H9 (cell line): Measurements from ENCODE around the gene ANO6. TPM values are rescaled to one million over a fixed set of nuclear protein-coding genes. Genes with fewer than 3 reads are reported as not detected.

Experiments used
- DNase-seq: peaks from one replicate; pipeline ENCODE4 v3.0.0-alpha.2; 2017
- H2AFZ ChIP-seq: one replicate; pipeline ENCODE4 v1.6.1; 2013; ENCODE audit warnings: mild to moderate bottlenecking, low read length, control low read depth, moderate library complexity
- H2AK5ac ChIP-seq: 2 replicates; pipeline ENCODE4 v1.6.1; 2013; ENCODE audit warnings: low read length, control low read depth, mixed read lengths; ENCODE audit not compliant: insufficient read length
- H2BK120ac ChIP-seq: one replicate; pipeline ENCODE4 v1.6.1; 2013; ENCODE audit warnings: low read depth, mild to moderate bottlenecking, low read length, control low read depth, inconsistent platforms; ENCODE audit not compliant: poor library complexity, severe bottlenecking
- H2BK12ac ChIP-seq: 2 replicates; pipeline ENCODE4 v1.6.1; 2013; ENCODE audit warnings: low read length, control low read depth, mixed read lengths, low read depth; ENCODE audit not compliant: insufficient read length
- H2BK15ac ChIP-seq: 2 replicates; pipeline ENCODE4 v1.6.1; 2013; ENCODE audit warnings: low read depth, low read length, control low read depth
- H2BK20ac ChIP-seq: one replicate; pipeline ENCODE4 v1.6.1; 2013; ENCODE audit warnings: low read depth, mild to moderate bottlenecking, low read length, control low read depth, inconsistent platforms; ENCODE audit not compliant: poor library complexity, severe bottlenecking
- H2BK5ac ChIP-seq: 2 replicates; pipeline ENCODE4 v1.6.1; 2013; ENCODE audit warnings: low read length, control low read depth, mixed read lengths; ENCODE audit not compliant: insufficient read length
- H3K14ac ChIP-seq: 2 replicates; pipeline ENCODE4 v1.6.1; 2013; ENCODE audit warnings: low read length, control low read depth; ENCODE audit not compliant: insufficient read depth
- H3K18ac ChIP-seq: 2 replicates; pipeline ENCODE4 v1.6.1; 2013; ENCODE audit warnings: low read depth, mild to moderate bottlenecking, mixed read lengths, low read length, control low read depth; ENCODE audit not compliant: insufficient read length
- H3K23ac ChIP-seq: 2 replicates; pipeline ENCODE4 v1.6.1; 2013; ENCODE audit warnings: low read length, control low read depth, mixed read lengths, low read depth; ENCODE audit not compliant: insufficient read length
- H3K23me2 ChIP-seq: 2 replicates; pipeline ENCODE4 v1.6.1; 2013; ENCODE audit warnings: low read depth, mild to moderate bottlenecking, mixed read lengths, low read length, control low read depth; ENCODE audit not compliant: insufficient read length, poor library complexity, severe bottlenecking
- H3K27ac ChIP-seq: 2 replicates; pipeline ENCODE4 v1.5.1; 2013; ENCODE audit warnings: low read length, control low read depth, mixed read lengths, low read depth; ENCODE audit not compliant: insufficient read length
- H3K27me3 ChIP-seq: 2 replicates; pipeline ENCODE4 v1.6.1; 2013; ENCODE audit warnings: low read length, control low read depth, inconsistent platforms; ENCODE audit not compliant: insufficient read depth
- H3K4ac ChIP-seq: 2 replicates; pipeline ENCODE4 v1.6.1; 2013; ENCODE audit warnings: low read depth, mild to moderate bottlenecking, control low read depth, inconsistent platforms, low read length, moderate library complexity
- H3K4me1 ChIP-seq: 2 replicates; pipeline ENCODE4 v1.6.1; 2013; ENCODE audit warnings: low read length, control low read depth, inconsistent platforms; ENCODE audit not compliant: insufficient read depth
- H3K4me2 ChIP-seq: 2 replicates; pipeline ENCODE4 v1.6.1; 2013; ENCODE audit warnings: low read length, control low read depth, mixed read lengths; ENCODE audit not compliant: insufficient read length, insufficient read depth
- H3K56ac ChIP-seq: 2 replicates; pipeline ENCODE4 v1.6.1; 2013; ENCODE audit warnings: low read depth, mild to moderate bottlenecking, mixed read lengths, low read length, control low read depth; ENCODE audit not compliant: insufficient read length
- H3K79me1 ChIP-seq: 2 replicates; pipeline ENCODE4 v1.6.1; 2013; ENCODE audit warnings: low read depth, mild to moderate bottlenecking, moderate library complexity, low read length, control low read depth, inconsistent platforms; ENCODE audit not compliant: insufficient read depth, poor library complexity, severe bottlenecking
- H3K79me2 ChIP-seq: 2 replicates; pipeline ENCODE4 v1.6.1; 2013; ENCODE audit warnings: low read length, control low read depth, inconsistent platforms; ENCODE audit not compliant: insufficient read depth
- H3K9ac ChIP-seq: 2 replicates; pipeline ENCODE4 v1.6.1; 2013; ENCODE audit warnings: low read length, control low read depth, mixed read lengths; ENCODE audit not compliant: insufficient read length; ENCODE audit errors: extremely low read depth
- H3K9me3 ChIP-seq: one replicate; pipeline ENCODE4 v1.6.1; 2013; ENCODE audit warnings: low read depth, low read length, inconsistent platforms; ENCODE audit not compliant: control insufficient read depth
- H3T11ph ChIP-seq: one replicate; pipeline ENCODE4 v1.6.1; 2013; ENCODE audit warnings: mild to moderate bottlenecking, low read length, control low read depth, inconsistent platforms
- H4K20me1 ChIP-seq: one replicate; pipeline ENCODE4 v1.6.1; 2013; ENCODE audit not compliant: control insufficient read depth, insufficient read length, insufficient read depth
- H4K5ac ChIP-seq: 2 replicates; pipeline ENCODE4 v1.6.1; 2013; ENCODE audit warnings: low read depth, mild to moderate bottlenecking, mixed read lengths, low read length, control low read depth; ENCODE audit not compliant: insufficient read length
- H4K8ac ChIP-seq: replicated peaks from 2 replicates; pipeline ENCODE4 v1.6.1; 2013; ENCODE audit warnings: low read length, control low read depth, mixed read lengths, low read depth; ENCODE audit not compliant: insufficient read length
- H4K91ac ChIP-seq: 2 replicates; pipeline ENCODE4 v1.6.1; 2013; ENCODE audit warnings: low read depth, mild to moderate bottlenecking, moderate library complexity, mixed read lengths, low read length, control low read depth; ENCODE audit not compliant: insufficient read length
- H3K27ac Mint-ChIP-seq, 3 experiments: 2 replicates in 2 of 3; 3 replicates in 1 of 3; pipeline ENCODE4 v1.8.0; 2020 to 2021; ENCODE audit warnings: mixed read lengths in 3 of 3, mild to moderate bottlenecking in 1 of 3, moderate library complexity in 1 of 3
- H3K27me3 Mint-ChIP-seq: 2 replicates; pipeline ENCODE4 v1.8.0; 2021; ENCODE audit warnings: low read depth, mild to moderate bottlenecking, moderate library complexity, mixed read lengths
- H3K36me3 Mint-ChIP-seq, 3 experiments: 2 replicates in 2 of 3; 3 replicates in 1 of 3; pipeline ENCODE4 v1.8.0; 2020 to 2021; ENCODE audit warnings: low read depth in 3 of 3, mixed read lengths in 3 of 3; ENCODE audit not compliant: insufficient read depth in 1 of 3
- H3K4me1 Mint-ChIP-seq, 2 experiments: 2 replicates each; pipeline ENCODE4 v1.8.0; 2020; ENCODE audit warnings: mixed read lengths in 2 of 2
- H3K4me3 Mint-ChIP-seq, 2 experiments: 2 replicates in 1 of 2; 3 replicates in 1 of 2; pipeline ENCODE4 v1.8.0; 2020 to 2021; ENCODE audit warnings: mild to moderate bottlenecking in 2 of 2, mixed read lengths in 2 of 2, moderate library complexity in 1 of 2
- H3K9me3 Mint-ChIP-seq, 2 experiments: 2 replicates in 1 of 2; 3 replicates in 1 of 2; pipeline ENCODE4 v1.8.0; 2020; ENCODE audit warnings: mild to moderate bottlenecking in 2 of 2, mixed read lengths in 2 of 2, moderate library complexity in 1 of 2
- WGBS: extraction: QIAGEN DNeasy Blood & Tissue Kit; methylation state at CpG from one replicate; pipeline ENCODE4 v1.1.7; 2013; ENCODE audit warnings: missing lambda C conversion rate, low lambda C conversion rate, mixed read lengths; ENCODE audit not compliant: insufficient read length; ENCODE audit errors: extremely low coverage; 5-methylcytosine and 5-hydroxymethylcytosine counted together
- total RNA-seq: library from RNA; stranded (reverse); gene quantifications from 2 replicates; pipeline ENCODE4 v1.2.1, GENCODE V29; 2021
- TF ChIP-seq, protein P1 (sequence below): fragments of 200-600 bp; sonication (generic); conservative IDR thresholded peaks from 3 replicates; pipeline ENCODE4 v1.8.0; 2021; ENCODE audit warnings: antibody characterized with exemption, mild to moderate bottlenecking

ANO6 gene
- total RNA-seq, 1 experiment from 2014 or later, result 24.3 TPM

DNA sequence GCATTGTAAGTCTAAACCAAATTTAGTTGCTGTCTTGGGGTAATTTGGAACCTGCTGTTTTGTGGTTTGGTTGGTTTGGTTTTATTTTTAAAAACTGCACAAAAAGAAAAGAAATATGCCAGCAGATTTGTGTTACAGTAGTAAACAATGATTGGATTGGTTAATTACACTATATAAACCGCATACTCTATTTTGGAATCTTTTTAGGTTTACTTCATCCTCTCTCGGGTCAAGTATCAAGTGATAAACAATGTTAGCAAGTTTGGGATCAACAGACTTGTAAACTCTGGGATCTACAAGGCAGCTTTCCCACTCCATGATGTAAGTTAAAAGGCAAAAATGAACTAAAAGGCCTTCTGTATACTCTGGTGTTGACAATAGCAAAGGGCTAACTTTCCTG is 132.4 kb downstream of the ANO6 start:
- no peaks in the 10 kb centered on the region for H3K4me1 Mint-ChIP-seq
- Histone ChIP-seq H3K9me3 (peaks cover 10% of the 10 kb centered on the region), H2BK15ac (no peak overlapping the region), H2BK5ac (no peak overlapping the region), H2BK12ac (no peak overlapping the region), H3K23ac (no peak overlapping the region), H3K79me2 (no peaks in the 10 kb centered on the region), H3K27ac (no peak overlapping the region), H3K27me3 (no peaks in the 10 kb centered on the region), H3K56ac (no peak overlapping the region), H4K8ac (no peak overlapping the region), H2BK20ac (no peak overlapping the region), H3K79me1 (no peaks in the 10 kb centered on the region), H3K4me2 (no peak overlapping the region), H2BK120ac (no peak overlapping the region), H4K91ac (no peak overlapping the region), H3K9ac (no peak overlapping the region), H3K4me1 (no peaks in the 10 kb centered on the region), H3K14ac (no peak overlapping the region), H3T11ph (no peak overlapping the region), H2AK5ac (no peak overlapping the region), H2AFZ (no peak overlapping the region), H3K23me2 (no peaks in the 10 kb centered on the region), H3K4ac (no peak overlapping the region), H4K5ac (no peak overlapping the region), H4K20me1 (no peaks in the 10 kb centered on the region), H3K18ac (no peak overlapping the region)
- H3K36me3 Mint-ChIP-seq, result peaks cover 38 to 44% (median 43%) of the 10 kb centered on the region in 3 experiments
- no peaks in the 10 kb centered on the region for H3K27me3 Mint-ChIP-seq
- DNase-seq, result no peak
- whole genome bisulfite sequencing, result no CpG with 5 or more reads among the region's 2 CpGs
- peaks cover 0 to 8% of the 10 kb centered on the region in 2 experiments; a peak in 3 of 5 replicates for H3K9me3 Mint-ChIP-seq
- H3K27ac Mint-ChIP-seq, result no peak overlapping the region
- H3K4me3 Mint-ChIP-seq, result no peak overlapping the region
- TF ChIP-seq, protein P1, sequence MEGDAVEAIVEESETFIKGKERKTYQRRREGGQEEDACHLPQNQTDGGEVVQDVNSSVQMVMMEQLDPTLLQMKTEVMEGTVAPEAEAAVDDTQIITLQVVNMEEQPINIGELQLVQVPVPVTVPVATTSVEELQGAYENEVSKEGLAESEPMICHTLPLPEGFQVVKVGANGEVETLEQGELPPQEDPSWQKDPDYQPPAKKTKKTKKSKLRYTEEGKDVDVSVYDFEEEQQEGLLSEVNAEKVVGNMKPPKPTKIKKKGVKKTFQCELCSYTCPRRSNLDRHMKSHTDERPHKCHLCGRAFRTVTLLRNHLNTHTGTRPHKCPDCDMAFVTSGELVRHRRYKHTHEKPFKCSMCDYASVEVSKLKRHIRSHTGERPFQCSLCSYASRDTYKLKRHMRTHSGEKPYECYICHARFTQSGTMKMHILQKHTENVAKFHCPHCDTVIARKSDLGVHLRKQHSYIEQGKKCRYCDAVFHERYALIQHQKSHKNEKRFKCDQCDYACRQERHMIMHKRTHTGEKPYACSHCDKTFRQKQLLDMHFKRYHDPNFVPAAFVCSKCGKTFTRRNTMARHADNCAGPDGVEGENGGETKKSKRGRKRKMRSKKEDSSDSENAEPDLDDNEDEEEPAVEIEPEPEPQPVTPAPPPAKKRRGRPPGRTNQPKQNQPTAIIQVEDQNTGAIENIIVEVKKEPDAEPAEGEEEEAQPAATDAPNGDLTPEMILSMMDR, result no peak
